ENCODE data around the gene IGF1R.
"Not testable (repeated sequence)": the region's sequence is repeated elsewhere in the genome, so short reads cannot be mapped to it uniquely, and the experiment has no call there.

The IGF1R gene

DNA sequence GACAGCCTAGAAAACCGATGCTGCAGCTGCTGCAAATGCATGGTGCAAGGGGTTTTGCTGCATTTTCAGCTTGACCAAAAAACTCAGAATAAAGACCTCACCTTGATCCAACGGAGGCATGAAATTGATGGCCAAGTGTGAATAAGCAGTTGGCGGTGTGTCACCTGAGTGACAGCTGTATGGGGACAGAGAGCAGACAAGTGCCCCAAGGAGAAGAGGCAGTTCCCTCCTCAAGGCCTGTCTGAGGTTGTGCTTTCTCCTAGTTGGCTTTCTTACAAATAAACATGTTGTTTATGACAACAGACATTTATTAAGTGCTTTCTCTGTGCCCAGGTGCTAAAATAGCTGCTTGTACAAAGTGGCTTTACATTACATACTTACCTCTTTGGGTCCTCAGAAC, 349.0 kb downstream of the IGF1R start:
- no peak for DNase-seq (ENCODE audit: low spot score)

DNA sequence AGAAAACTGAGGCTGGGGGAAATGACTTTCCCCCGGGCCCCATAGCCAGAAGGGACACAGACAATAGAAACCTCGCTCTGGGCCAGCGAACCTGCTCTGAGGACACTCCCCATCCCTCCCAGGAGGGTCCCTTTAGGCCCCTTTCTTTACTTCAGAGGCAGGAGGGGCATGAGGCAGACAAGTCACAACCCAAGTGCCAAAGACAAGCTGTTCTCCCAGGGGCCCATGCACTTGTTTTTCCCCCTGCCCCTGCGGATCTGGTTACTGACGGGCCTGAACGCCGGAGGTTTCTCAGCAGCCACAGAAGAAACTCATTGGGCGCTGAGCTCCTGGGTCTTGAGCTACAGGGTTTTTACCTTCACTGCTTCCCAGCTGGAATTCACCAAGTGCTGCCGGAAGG, 349.4 kb downstream of the IGF1R start:
- DNase-seq (ENCODE audit: low spot score), result no peak

DNA sequence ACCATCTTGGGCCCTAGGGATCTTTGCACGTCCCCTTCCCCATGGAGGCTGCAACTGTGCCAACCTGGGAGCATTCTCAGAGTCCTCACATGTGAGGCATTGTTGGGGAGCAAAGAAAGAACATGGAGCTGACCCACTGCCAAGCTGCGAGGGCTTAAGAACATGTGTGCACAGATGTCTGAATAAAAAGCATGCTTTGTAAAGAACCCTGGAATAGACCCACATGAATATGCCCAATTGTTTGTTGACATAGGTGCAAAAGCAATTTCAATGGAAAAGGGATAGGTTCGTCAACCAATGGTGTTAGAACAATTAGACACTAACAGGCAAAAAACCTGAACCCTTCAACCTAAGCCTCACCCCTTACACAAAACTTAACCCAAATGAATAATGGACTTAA, 349.9 kb downstream of the IGF1R start:
- DNase-seq (ENCODE audit: low spot score), result no peak

DNA sequence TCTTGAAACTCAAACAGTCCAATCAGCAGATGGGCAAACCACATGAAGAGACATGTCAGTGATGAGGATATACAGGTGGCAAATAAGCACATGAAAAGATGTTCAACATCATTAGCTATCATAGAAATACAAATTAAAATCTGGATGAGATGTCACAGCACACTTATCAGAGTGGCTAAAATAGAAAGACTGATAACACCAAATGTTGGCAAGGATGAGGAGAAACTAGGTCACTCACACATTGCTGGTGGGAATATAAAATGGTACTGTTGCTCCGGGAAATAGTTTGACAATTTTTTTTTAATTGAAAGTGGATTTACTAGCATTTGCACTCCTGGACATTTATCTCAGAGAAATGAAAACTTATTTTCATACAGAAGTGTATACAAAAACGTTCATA, 350.9 kb downstream of the IGF1R start:
- DNase-seq (ENCODE audit: low spot score), result no peak

DNA sequence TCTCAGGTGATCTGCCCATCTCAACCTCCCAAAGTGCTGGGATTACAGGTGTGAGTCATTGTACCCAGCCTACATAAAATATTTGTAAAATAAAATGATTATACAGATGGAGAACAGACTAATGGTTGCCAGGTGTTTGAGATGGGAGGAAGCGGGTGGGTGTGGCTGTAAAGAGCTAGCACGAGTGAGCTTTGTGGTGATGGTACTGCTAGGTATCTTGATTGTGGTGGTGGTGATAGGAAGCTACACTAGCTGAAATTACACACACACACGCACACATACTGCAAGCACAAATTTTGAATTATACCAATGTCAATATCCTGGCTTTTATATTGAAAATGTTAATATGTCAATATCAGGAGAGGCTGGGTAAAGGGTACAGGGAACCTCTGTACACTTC, 353.9 kb downstream of the IGF1R start:
- DNase-seq (ENCODE audit: low spot score), result no peak

DNA sequence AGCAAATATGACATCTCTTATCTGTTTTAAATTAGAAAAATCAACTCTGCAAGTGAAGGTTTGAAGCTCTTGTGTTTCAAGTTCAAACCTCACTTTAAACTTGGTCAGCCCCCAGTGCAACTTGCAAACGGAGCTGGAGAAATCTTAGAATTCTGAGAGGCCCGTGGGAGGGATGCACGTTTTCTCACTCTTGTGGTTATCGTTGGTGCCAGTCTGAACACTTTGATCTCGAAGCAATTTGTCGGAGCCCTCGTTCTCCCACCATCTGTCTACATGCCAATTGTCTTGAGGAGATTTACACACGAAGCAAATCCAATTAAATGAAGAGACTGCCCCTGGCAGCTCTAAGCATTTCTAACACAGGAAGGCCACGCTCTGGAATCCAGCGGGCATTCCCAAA, 355.0 kb downstream of the IGF1R start:
- not testable (repeated sequence) for DNase-seq (ENCODE audit: low spot score)

DNA sequence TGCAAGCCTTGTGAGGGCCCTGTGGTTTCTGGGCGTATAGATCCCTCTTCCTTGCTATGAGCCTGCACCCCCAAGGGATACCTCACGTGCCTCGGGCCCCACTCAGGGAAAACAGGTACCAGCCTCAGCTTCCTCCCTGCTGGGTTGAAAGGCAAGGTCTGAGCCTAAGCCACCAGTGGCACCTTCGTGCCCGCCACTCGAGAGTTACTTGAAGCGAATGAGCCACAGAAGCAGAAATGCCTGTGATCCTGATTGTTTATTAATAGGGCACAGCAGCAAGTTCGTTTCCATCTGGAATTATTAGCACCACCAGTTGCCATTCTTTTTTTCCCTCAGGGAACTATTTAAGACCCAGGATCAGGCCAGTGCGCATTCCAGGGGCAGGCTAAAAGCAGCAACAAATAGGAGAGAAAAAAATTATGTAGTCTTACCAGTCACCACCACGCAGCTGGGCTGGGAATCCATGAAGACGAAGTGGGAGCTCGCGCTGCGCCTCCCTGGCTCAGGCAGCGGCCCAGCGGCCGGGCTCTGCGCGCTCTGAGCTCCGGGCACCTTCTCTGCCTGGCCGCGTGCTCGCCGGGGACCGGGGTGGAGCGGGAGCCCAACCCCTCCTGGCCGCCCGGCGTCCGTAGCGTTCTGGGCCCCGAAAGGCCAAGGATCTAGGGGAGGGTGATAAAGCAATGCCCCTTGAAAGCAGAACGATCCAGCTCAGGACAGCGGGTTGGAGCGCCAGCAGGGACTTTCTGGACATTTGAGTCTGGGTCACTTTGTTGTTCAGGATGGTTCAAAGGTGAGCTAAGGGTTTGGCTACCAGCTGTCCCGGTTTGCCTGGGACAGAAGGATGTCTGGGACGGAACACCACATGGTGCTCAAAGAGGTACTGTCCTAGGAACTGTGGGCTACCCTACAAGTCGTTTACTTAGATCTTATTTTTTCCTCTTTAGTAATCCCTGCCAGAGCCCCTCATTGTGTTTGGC, 356.9 kb downstream of the IGF1R start:
- not testable (repeated sequence) for DNase-seq (ENCODE audit: low spot score)

DNA sequence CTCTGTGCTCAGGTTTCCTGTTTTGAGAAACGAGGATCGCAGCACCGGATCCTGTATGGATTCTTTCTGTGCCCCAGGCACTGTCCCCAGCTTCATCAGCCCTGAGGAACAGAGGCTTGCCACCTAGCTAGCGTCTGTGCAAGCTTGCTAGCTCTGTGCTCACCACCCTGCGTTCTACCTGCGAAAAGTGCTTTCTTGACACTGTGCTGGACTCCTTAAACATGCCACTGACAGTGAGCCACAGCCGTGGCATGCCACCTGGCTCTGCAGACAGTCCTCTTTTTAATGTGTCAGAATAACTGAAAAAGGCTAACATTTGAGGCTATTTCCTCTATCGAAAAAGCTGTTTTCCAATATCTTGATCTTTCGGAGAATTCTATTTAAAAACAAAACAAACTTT, 357.8 kb downstream of the IGF1R start:
- no peak for DNase-seq (ENCODE audit: low spot score)

DNA sequence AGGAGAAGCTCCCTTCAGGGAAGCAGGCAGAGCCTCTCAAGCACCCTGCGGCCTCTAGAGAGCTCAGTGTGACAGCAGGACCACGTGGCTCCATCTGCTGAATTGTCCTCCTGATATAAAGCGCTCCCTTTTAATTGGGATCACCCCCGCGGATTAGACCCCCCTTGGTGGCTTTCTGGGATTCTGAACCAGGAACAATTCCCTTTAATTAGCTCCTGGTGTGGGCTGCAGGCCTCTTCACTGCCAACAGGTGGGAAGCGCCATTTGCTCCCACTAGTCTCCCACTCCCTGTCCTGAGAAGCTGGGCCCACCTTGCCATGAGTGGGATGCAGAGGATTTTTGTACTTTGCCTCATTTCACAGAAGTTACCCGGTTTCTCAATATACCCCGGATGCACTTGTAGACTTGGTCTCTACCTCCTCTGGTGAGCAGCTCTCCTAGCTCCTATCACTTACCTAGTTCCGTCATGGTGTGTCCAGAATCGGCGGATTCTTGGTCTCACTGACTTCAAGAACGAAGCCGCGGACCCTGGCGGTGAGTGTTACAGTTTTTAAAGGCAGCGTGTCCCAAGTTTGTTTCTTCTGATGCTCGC, 358.7 kb downstream of the IGF1R start:
- no peak for DNase-seq (ENCODE audit: low spot score)

DNA sequence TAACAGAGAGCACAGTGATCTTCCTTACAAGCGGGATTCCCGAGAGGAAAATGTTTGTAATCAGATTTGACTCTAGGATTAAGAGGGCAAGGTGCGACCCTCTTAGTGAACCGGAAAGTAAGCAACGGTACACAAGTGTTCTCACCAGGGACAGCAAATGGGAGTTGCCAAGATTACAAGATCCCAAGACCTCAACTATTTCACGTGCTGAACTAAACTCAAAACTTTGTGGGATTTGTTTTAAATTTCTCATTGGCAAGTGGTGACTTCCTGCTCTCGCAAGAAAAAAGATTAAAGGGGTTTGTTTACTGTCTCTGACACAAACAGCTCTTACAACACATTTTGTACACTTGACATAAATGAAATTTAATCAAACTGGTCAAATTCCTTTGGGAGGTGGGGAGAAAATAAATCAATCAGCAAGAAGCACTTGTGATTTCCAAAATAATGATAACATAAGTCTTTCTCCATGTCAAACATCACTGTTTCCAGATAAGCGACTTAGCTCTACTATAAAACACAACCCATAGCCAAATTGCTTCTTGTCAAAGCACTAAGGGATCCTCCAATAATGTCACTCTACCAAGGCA, 361.5 kb downstream of the IGF1R start:
- peak; percentile 67 for DNase-seq (ENCODE audit: low spot score)

DNA sequence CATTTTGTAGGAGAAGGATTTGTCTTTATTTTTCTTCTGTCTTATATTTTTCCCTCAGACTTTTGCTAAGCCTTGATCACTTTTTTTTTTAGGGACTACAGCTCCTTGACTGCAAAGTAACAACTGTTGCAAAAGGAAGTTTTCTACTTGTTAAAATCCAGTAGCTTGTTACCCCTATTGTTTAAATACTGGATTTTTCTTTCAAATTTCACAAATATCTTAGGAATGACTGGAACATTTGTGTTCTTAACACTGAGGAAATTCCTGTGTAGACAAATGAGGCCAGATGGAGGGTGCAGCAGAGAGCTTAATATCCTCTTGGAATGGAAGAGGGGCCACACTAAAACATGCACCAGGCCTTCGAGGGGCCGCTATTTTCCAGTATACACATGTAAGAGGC, 362.4 kb downstream of the IGF1R start:
- DNase-seq (ENCODE audit: low spot score), result no peak
